ENCODE measurements around the gene SLC11A2. TPM values are rescaled to one million over a fixed set of nuclear protein-coding genes. Genes with fewer than 3 reads are reported as not detected.
"Not testable (repeated sequence)": the region's sequence is repeated elsewhere in the genome, so short reads cannot be mapped to it uniquely, and the experiment has no call there.

Gene SLC11A2
- total RNA-seq, 5 donors from 2014 or later (not counting 1 experiment from before 2014, with no cell fraction given) = 46.5 to 62.2 (median 52.3) TPM

GRCh38 chr12:50932787-50933280 is 93.3 kb downstream of the SLC11A2 start:
- Mint-ChIP-seq H3K4me1 (peaks cover 0 to 9% (median 3%) of the 10 kb centered on the region in 3 donors), H3K9me3 (no peaks in the 10 kb centered on the region), H3K36me3 (no peaks in the 10 kb centered on the region), H3K27ac (no peak overlapping the region), H3K27me3 (no peaks in the 10 kb centered on the region), H3K4me3 (no peak overlapping the region)
- H3K27ac ChIP-seq (ENCODE audit: low read length) = no peak overlapping the region
- WGBS (ENCODE audit: insufficient coverage) = no CpG with 5 or more reads among the region's 2 CpGs
- no peaks in the 10 kb centered on the region for H3K4me1 ChIP-seq (ENCODE audit: control insufficient read depth in 1 of 2, extremely low read depth in 1 of 2, insufficient read depth in 2 of 2, low read length in 2 of 2)
- no peak overlapping the region for H3K4me3 ChIP-seq (ENCODE audit: control insufficient read depth in 1 of 2, extremely low read depth in 1 of 2, low read length in 1 of 2)
- ChIA-PET CTCF (no interaction called here), POLR2A (no interaction called here)
- H3K9me3 ChIP-seq = no peaks in the 10 kb centered on the region
- ATAC-seq (replicated peaks in 1 of 4) (no peak), DNase-seq (no peak)
- no peaks in the 10 kb centered on the region for H3K27me3 ChIP-seq (replicated peaks in 1 of 2; ENCODE audit: control insufficient read depth in 2 of 2, extremely low read depth in 1 of 2, insufficient read depth in 2 of 2, low read length in 1 of 2)
- peaks cover 0 to 3% of the 10 kb centered on the region in 2 donors for H3K36me3 ChIP-seq (ENCODE audit: control insufficient read depth in 2 of 2, extremely low read depth in 1 of 2, insufficient read depth in 1 of 2, low read length in 1 of 2)

GRCh38 chr12:50930477-50930876 is 95.7 kb downstream of the SLC11A2 start:
- CTCF ChIA-PET; H3K36me3 Mint-ChIP-seq; H3K4me3 Mint-ChIP-seq; DNase-seq; H3K4me3 ChIP-seq (ENCODE audit: control insufficient read depth in 1 of 2, extremely low read depth in 1 of 2, low read length in 1 of 2); H3K9me3 ChIP-seq; H3K27ac ChIP-seq (ENCODE audit: low read length); H3K27me3 ChIP-seq (replicated peaks in 1 of 2; ENCODE audit: control insufficient read depth in 2 of 2, extremely low read depth in 1 of 2, insufficient read depth in 2 of 2, low read length in 1 of 2); ATAC-seq (replicated peaks in 1 of 4); H3K4me1 ChIP-seq (ENCODE audit: control insufficient read depth in 1 of 2, extremely low read depth in 1 of 2, insufficient read depth in 2 of 2, low read length in 2 of 2); H3K27ac Mint-ChIP-seq; H3K27me3 Mint-ChIP-seq; H3K36me3 ChIP-seq (ENCODE audit: control insufficient read depth in 2 of 2, extremely low read depth in 1 of 2, insufficient read depth in 1 of 2, low read length in 1 of 2); H3K9me3 Mint-ChIP-seq: not testable (repeated sequence)
- POLR2A ChIA-PET = interaction anchor here in 1 of 2 donors (0.7 kb wide), 1 partner anchor 240 kb away, joined by 4 read pairs; no protein-coding TSS in a partner anchor
- 94% methylated on average over 3 of the region's 12 CpGs for WGBS (ENCODE audit: insufficient coverage)
- peaks cover 9 to 11% (median 9%) of the 10 kb centered on the region in 3 donors for H3K4me1 Mint-ChIP-seq

- Histone ChIP-seq H3K4me3 (ENCODE audit: control insufficient read depth in 1 of 2, extremely low read depth in 1 of 2, low read length in 1 of 2) (no peak overlapping the region), H3K27me3 (replicated peaks in 1 of 2; ENCODE audit: control insufficient read depth in 2 of 2, extremely low read depth in 1 of 2, insufficient read depth in 2 of 2, low read length in 1 of 2) (no peaks in the 10 kb centered on the region), H3K4me1 (ENCODE audit: control insufficient read depth in 1 of 2, extremely low read depth in 1 of 2, insufficient read depth in 2 of 2, low read length in 2 of 2) (peaks cover 3 to 6% of the 10 kb centered on the region in 2 experiments), H3K36me3 (ENCODE audit: control insufficient read depth in 2 of 2, extremely low read depth in 1 of 2, insufficient read depth in 1 of 2, low read length in 1 of 2) (peaks cover 0 to 3% of the 10 kb centered on the region in 2 donors), H3K27ac (ENCODE audit: low read length) (no peak overlapping the region), H3K9me3 (no peaks in the 10 kb centered on the region)
- Mint-ChIP-seq H3K36me3 (no peaks in the 10 kb centered on the region), H3K4me3 (no peak overlapping the region), H3K27me3 (no peaks in the 10 kb centered on the region), H3K27ac (no peak overlapping the region), H3K9me3 (no peaks in the 10 kb centered on the region), H3K4me1 (peaks cover 13 to 17% (median 15%) of the 10 kb centered on the region in 3 donors)
- ChIA-PET CTCF (interaction anchor here in 1 of 2 donors (0.7 kb wide), 1 partner anchor 96 kb away, joined by 3 read pairs; the partner anchor contains the start of gene SLC11A2), POLR2A (interaction anchor here in 1 of 2 donors (0.6 to 0.7 kb wide), 4 partner anchors 79 to 1041 kb away, joined by 3 to 4 read pairs (median 4); no protein-coding TSS in a partner anchor)
- 90% methylated on average over 2 of the region's 3 CpGs for WGBS (ENCODE audit: insufficient coverage)
- ATAC-seq (replicated peaks in 1 of 4) = no peak
- DNase-seq = no peak
These were observed 96.4 kb downstream of the SLC11A2 start for GRCh38 chr12:50929831-50930230.

Other genes with a start within 250 kb of the SLC11A2 start
- gene TMPRSS12, start 183.5 kb downstream of the SLC11A2 start, total RNA-seq = not detected
- not detected for gene HIGD1C, start 73.8 kb downstream of the SLC11A2 start, total RNA-seq
- 10 to 100 TPM; 70.9 to 87.5 (median 71.9) TPM for gene LETMD1, start 21.9 kb upstream of the SLC11A2 start, total RNA-seq
- gene CSRNP2, start 57.2 kb upstream of the SLC11A2 start, total RNA-seq = 10 to 100 TPM; 24.4 to 37.3 (median 34.3) TPM
- gene TFCP2, start 146.8 kb upstream of the SLC11A2 start, total RNA-seq = 10 to 100 TPM; 26.8 to 31.8 (median 30.0) TPM
- gene POU6F1, start 191.7 kb upstream of the SLC11A2 start, total RNA-seq = 10 to 100 TPM; 29.4 to 61.9 (median 45.4) TPM
- gene DAZAP2, start 212.4 kb upstream of the SLC11A2 start, total RNA-seq = 100 to 1,000 TPM; 275 to 308 (median 282) TPM
- gene SMAGP, start 244.0 kb upstream of the SLC11A2 start, total RNA-seq = 1 to 10 TPM; 3.2 to 5.3 (median 3.6) TPM

Measured in T-cell (primary cell).